Ecto neural progenitor cell (in vitro differentiated cells): ENCODE data around the gene SAMD10.
"Not testable (repeated sequence)": the region's sequence is repeated elsewhere in the genome, so short reads cannot be mapped to it uniquely, and the experiment has no call there.

Source experiments
- DNase-seq: peaks from one replicate; pipeline ENCODE4 v3.0.0-alpha.2; 2018; ENCODE audit warnings: low spot score

SAMD10 gene

GRCh38 chr20:64001607-64002011, 22.2 kb upstream of the SAMD10 start:
- DNase-seq = no peak

GRCh38 chr20:64000906-64001305, 21.5 kb upstream of the SAMD10 start:
- DNase-seq = no peak

- DNase-seq = no peak
Observed at GRCh38 chr20:63982937-63983336, 3.5 kb upstream of the SAMD10 start.

- peak; percentile 96 for DNase-seq
Observed at GRCh38 chr20:63980806-63981728, 1.6 kb upstream of the SAMD10 start, which contains the start of gene PRPF6. Gene PRPF6 (plus strand): TSS chr20:63981132. CDS start chr20:63981246, 114 bp downstream.

GRCh38 chr20:63980317-63980805, 919 bp upstream of the SAMD10 start:
- no peak for DNase-seq

- peak; percentile 60 for DNase-seq
Observed at GRCh38 chr20:63979229-63979556, 249 bp downstream of the SAMD10 start.

GRCh38 chr20:63978319-63979228, 868 bp downstream of the SAMD10 start:
- DNase-seq = peak; percentile 77

GRCh38 chr20:63977739-63978276, 1.6 kb downstream of the SAMD10 start:
- DNase-seq = no peak

- DNase-seq = no peak
Observed at GRCh38 chr20:63976980-63977738, 2.3 kb downstream of the SAMD10 start.

- DNase-seq = not testable (repeated sequence)
Observed at GRCh38 chr20:63976511-63976910, 2.9 kb downstream of the SAMD10 start.

GRCh38 chr20:63974402-63975200, 4.8 kb downstream of the SAMD10 start:
- DNase-seq = peak; percentile 46

GRCh38 chr20:63973636-63974401, 5.6 kb downstream of the SAMD10 start:
- peak; percentile 93 for DNase-seq

GRCh38 chr20:63973160-63973479, 6.3 kb downstream of the SAMD10 start:
- no peak for DNase-seq

- no peak for DNase-seq
Observed at GRCh38 chr20:63972312-63973159, 6.9 kb downstream of the SAMD10 start.

- DNase-seq = not testable (repeated sequence)
Observed at GRCh38 chr20:63971960-63972311, 7.5 kb downstream of the SAMD10 start.

GRCh38 chr20:63970714-63971431, 8.6 kb downstream of the SAMD10 start:
- DNase-seq = no peak

- DNase-seq = peak; percentile 71
Observed at GRCh38 chr20:63969838-63970713, 9.4 kb downstream of the SAMD10 start, which contains the start of gene ZNF512B. Gene ZNF512B (minus strand): TSS chr20:63969930. CDS start chr20:63967950, 1,980 bp downstream.
